ENCODE measurements around the gene NBPF1. TPM values are rescaled to one million over a fixed set of nuclear protein-coding genes. Genes with fewer than 3 reads are reported as not detected.
"Not testable (repeated sequence)": the region's sequence is repeated elsewhere in the genome, so short reads cannot be mapped to it uniquely, and the experiment has no call there.

Gene NBPF1
- total RNA-seq, 4 donors from 2014 or later: 20.7 to 50.1 (median 41.9) TPM

GRCh38 chr1:16514107-16515055 is 99.0 kb downstream of the NBPF1 start, which contains the start of gene RNU1-1:
TSS of gene RNU1-1 (minus strand) at chr1:16514285.
- not testable (repeated sequence) for TF ChIP-seq CTCF (IDR thresholded peaks at IDR 0.05; ENCODE audit: low read depth)

Small RNAs within 50 kb of the gene (small RNA-seq; reads per million reads assigned to genes)
- gene RNU1-1 (not detected), gene RNU1-6P (not detected)

Other genes with a start within 250 kb of the NBPF1 start
- gene SZRD1, start 246.3 kb downstream of the NBPF1 start, total RNA-seq: 10 to 100 TPM; 41.7 to 88.4 (median 50.4) TPM
- not detected for gene SPATA21, start 176.1 kb downstream of the NBPF1 start, total RNA-seq
- 100 to 1,000 TPM in 1 of 4 donors, 10 to 100 TPM in 3; 44.5 to 101 (median 63.5) TPM for gene NECAP2, start 172.8 kb downstream of the NBPF1 start, total RNA-seq
- under 1 TPM; under 0.01 TPM for gene RNU1-1, start 99.3 kb downstream of the NBPF1 start, total RNA-seq
- gene RNU1-3, start 53.4 kb upstream of the NBPF1 start, total RNA-seq: under 1 TPM; under 0.01 TPM
- under 1 TPM; under 0.01 TPM for gene RNU1-4, start 127.0 kb upstream of the NBPF1 start, total RNA-seq

Data from subcutaneous adipose tissue (tissue), 4 donors.